T-cell (primary cell): Measurements from ENCODE around the gene PTPRM. TPM values are rescaled to one million over a fixed set of nuclear protein-coding genes. Genes with fewer than 3 reads are reported as not detected.
"Not testable (repeated sequence)": the region's sequence is repeated elsewhere in the genome, so short reads cannot be mapped to it uniquely, and the experiment has no call there.

Experiments
- ATAC-seq, 4 experiments: fragments of 200-7000 bp in 3 of 4; fragments of 150-1000 bp in 1 of 4; cut with Tn5 transposase; replicated peaks in 1 of 4; 1 replicate in 3 of 4; 2 replicates in 1 of 4; pipeline ENCODE4 v1.10.0; 2021; ENCODE audit warnings: moderate library complexity in 3 of 4, mild to moderate bottlenecking in 2 of 4, moderate number of reproducible peaks in 1 of 4
- CTCF ChIA-PET, 2 donors: fragments of 300-600 bp; sonication (Branson Sonifier 250); formaldehyde crosslinking; loops; one replicate each; lab custom pipeline; 2022; ENCODE audit warnings: antibody characterized with exemption in 2 of 2; lab: Charles Lee
- POLR2A ChIA-PET, 2 donors: fragments of 300-600 bp; sonication (Branson Sonifier 250); formaldehyde crosslinking; loops; one replicate each; lab custom pipeline; 2022; ENCODE audit warnings: antibody characterized with exemption in 2 of 2; lab: Charles Lee
- DNase-seq, 35 experiments: peaks; one replicate each; pipeline versions ENCODE4 v3.0.0 to v3.0.0-alpha.2; 2013 to 2023
- H3K27ac ChIP-seq: one replicate; pipeline ENCODE4 v1.5.1; 2013; ENCODE audit warnings: low read length
- H3K27me3 ChIP-seq, 2 experiments: replicated peaks in 1 of 2; 1 replicate in 1 of 2; 2 replicates in 1 of 2; pipeline versions ENCODE4 v1.6.1 to v1.7.0; 2013; ENCODE audit warnings: low read length in 1 of 2, mixed read lengths in 1 of 2; ENCODE audit not compliant: control insufficient read depth in 2 of 2, insufficient read depth in 2 of 2; ENCODE audit errors: extremely low read depth in 1 of 2
- H3K36me3 ChIP-seq, 2 donors: 1 replicate in 1 of 2; 2 replicates in 1 of 2; pipeline versions ENCODE4 v1.6.1 to v1.7.0; 2013; ENCODE audit warnings: low read length in 1 of 2; ENCODE audit not compliant: control insufficient read depth in 2 of 2, insufficient read depth in 1 of 2; ENCODE audit errors: extremely low read depth in 1 of 2
- H3K4me1 ChIP-seq, 2 experiments: 1 replicate in 1 of 2; 2 replicates in 1 of 2; pipeline versions ENCODE4 v1.6.1 to v1.7.0; 2013; ENCODE audit warnings: low read length in 2 of 2, mixed read lengths in 1 of 2; ENCODE audit not compliant: insufficient read depth in 2 of 2, control insufficient read depth in 1 of 2; ENCODE audit errors: extremely low read depth in 1 of 2
- H3K4me3 ChIP-seq, 2 donors: 1 replicate in 1 of 2; 2 replicates in 1 of 2; pipeline versions ENCODE4 v1.5.1 to v1.7.0; 2013; ENCODE audit warnings: mild to moderate bottlenecking in 2 of 2, low read length in 1 of 2, moderate library complexity in 1 of 2; ENCODE audit not compliant: control insufficient read depth in 1 of 2; ENCODE audit errors: extremely low read depth in 1 of 2
- H3K9me3 ChIP-seq: 2 replicates; pipeline ENCODE4 v1.7.0; 2013
- H3K27ac Mint-ChIP-seq, 2 donors: one replicate each; pipeline ENCODE4 v1.8.0; 2020 to 2021; ENCODE audit warnings: mild to moderate bottlenecking in 2 of 2, mixed read lengths in 2 of 2
- H3K27me3 Mint-ChIP-seq, 2 donors: one replicate each; pipeline ENCODE4 v1.8.0; 2021 to 2022; ENCODE audit warnings: mixed read lengths in 2 of 2
- H3K36me3 Mint-ChIP-seq: one replicate; pipeline ENCODE4 v1.8.0; 2021; ENCODE audit warnings: mixed read lengths
- H3K4me1 Mint-ChIP-seq, 3 donors: one replicate each; pipeline ENCODE4 v1.8.0; 2020 to 2022; ENCODE audit warnings: mixed read lengths in 3 of 3, mild to moderate bottlenecking in 1 of 3
- H3K4me3 Mint-ChIP-seq, 3 donors: one replicate each; pipeline ENCODE4 v1.8.0; 2020 to 2022; ENCODE audit warnings: mild to moderate bottlenecking in 3 of 3, mixed read lengths in 3 of 3, moderate library complexity in 3 of 3
- H3K9me3 Mint-ChIP-seq, 3 donors: one replicate each; pipeline ENCODE4 v1.8.0; 2020 to 2022; ENCODE audit warnings: mixed read lengths in 3 of 3
- WGBS: methylation state at CpG from one replicate; pipeline ENCODE4 v1.1.5; 2013; ENCODE audit warnings: missing lambda C conversion rate; ENCODE audit not compliant: insufficient coverage; 5-methylcytosine and 5-hydroxymethylcytosine counted together
- total RNA-seq, 35 experiments: library from RNA in 6 of 35; stranded (reverse) in 6 of 35; fragments of 120-200 nt in 1 of 35; gene quantifications; one replicate each; pipeline versions ENCODE4 v1.2.1 to v1.2.4 and lab custom pipeline; 2013 to 2026

The PTPRM gene
- total RNA-seq, 5 donors from 2014 or later (not counting 1 experiment from before 2014, with no cell fraction given): 4.1 to 47.4 (median 7.1) TPM

GRCh38 chr18:7735196-7735595, 168.1 kb downstream of the PTPRM start:
- no peaks in the 10 kb centered on the region for H3K27me3 ChIP-seq
- DNase-seq (no peak), ATAC-seq (no peak)
- no peaks in the 10 kb centered on the region for H3K36me3 ChIP-seq
- Mint-ChIP-seq H3K9me3 (no peaks in the 10 kb centered on the region), H3K27me3 (no peaks in the 10 kb centered on the region), H3K4me1 (no peaks in the 10 kb centered on the region), H3K4me3 (no peak overlapping the region), H3K36me3 (no peaks in the 10 kb centered on the region), H3K27ac (no peak overlapping the region)
- 80% methylated on average over 4 of the region's 4 CpGs for WGBS
- H3K9me3 ChIP-seq: no peaks in the 10 kb centered on the region
- POLR2A ChIA-PET: no interaction called here
- H3K4me3 ChIP-seq: no peak overlapping the region
- CTCF ChIA-PET: no interaction called here
- H3K4me1 ChIP-seq: no peaks in the 10 kb centered on the region
- no peak overlapping the region for H3K27ac ChIP-seq

GRCh38 chr18:7735626-7736175, 168.6 kb downstream of the PTPRM start:
- no peak overlapping the region for H3K4me3 Mint-ChIP-seq
- H3K36me3 ChIP-seq: no peaks in the 10 kb centered on the region
- no peaks in the 10 kb centered on the region for H3K9me3 Mint-ChIP-seq
- no CpG with 5 or more reads among the region's 2 CpGs for WGBS
- no peaks in the 10 kb centered on the region for H3K27me3 Mint-ChIP-seq
- no peak overlapping the region for H3K4me3 ChIP-seq
- H3K27ac ChIP-seq: no peak overlapping the region
- DNase-seq (no peak), ATAC-seq (no peak)
- ChIA-PET CTCF (interaction anchor here in 1 of 2 donors (0.7 kb wide), 1 partner anchor 317 kb away, joined by 5 read pairs; no protein-coding TSS in a partner anchor), POLR2A (no interaction called here)
- H3K27ac Mint-ChIP-seq: no peak overlapping the region
- no peaks in the 10 kb centered on the region for H3K27me3 ChIP-seq
- H3K4me1 ChIP-seq: no peaks in the 10 kb centered on the region
- H3K9me3 ChIP-seq: no peaks in the 10 kb centered on the region
- H3K36me3 Mint-ChIP-seq: no peaks in the 10 kb centered on the region
- H3K4me1 Mint-ChIP-seq: no peaks in the 10 kb centered on the region

GRCh38 chr18:7736526-7736925, 169.4 kb downstream of the PTPRM start:
- CTCF ChIA-PET, POLR2A ChIA-PET: not testable (repeated sequence)

GRCh38 chr18:7737550-7737949, 170.4 kb downstream of the PTPRM start:
- ATAC-seq: no peak
- Histone ChIP-seq H3K27me3 (no peaks in the 10 kb centered on the region), H3K36me3 (no peaks in the 10 kb centered on the region), H3K4me3 (no peak overlapping the region), H3K9me3 (no peaks in the 10 kb centered on the region), H3K27ac (no peak overlapping the region), H3K4me1 (no peaks in the 10 kb centered on the region)
- Mint-ChIP-seq H3K27me3 (no peaks in the 10 kb centered on the region), H3K9me3 (no peaks in the 10 kb centered on the region), H3K36me3 (no peaks in the 10 kb centered on the region), H3K27ac (no peak overlapping the region), H3K4me3 (no peak overlapping the region), H3K4me1 (no peaks in the 10 kb centered on the region)
- POLR2A ChIA-PET: no interaction called here
- WGBS: 85% methylated on average over 2 of the region's 2 CpGs
- DNase-seq: no peak
- CTCF ChIA-PET: no interaction called here

More at GRCh38 chr18:7736526-7736925, 169.4 kb downstream of the PTPRM start:
- H3K27me3 Mint-ChIP-seq, H3K36me3 ChIP-seq, H3K4me3 ChIP-seq, H3K4me1 Mint-ChIP-seq, DNase-seq, ATAC-seq, H3K27me3 ChIP-seq, H3K9me3 Mint-ChIP-seq, H3K9me3 ChIP-seq, H3K4me3 Mint-ChIP-seq, H3K27ac ChIP-seq, H3K27ac Mint-ChIP-seq, H3K36me3 Mint-ChIP-seq, H3K4me1 ChIP-seq: not testable (repeated sequence)
- no CpG with 5 or more reads among the region's 6 CpGs for WGBS

- H3K36me3 Mint-ChIP-seq: no peaks in the 10 kb centered on the region
- H3K4me1 Mint-ChIP-seq: no peaks in the 10 kb centered on the region
- CTCF ChIA-PET: no interaction called here
- H3K4me3 Mint-ChIP-seq: no peak overlapping the region
- ATAC-seq: no peak
- WGBS: 17% methylated on average over 1 of the region's 3 CpGs
- H3K36me3 ChIP-seq: no peaks in the 10 kb centered on the region
- H3K4me1 ChIP-seq: no peaks in the 10 kb centered on the region
- no peaks in the 10 kb centered on the region for H3K27me3 ChIP-seq
- H3K4me3 ChIP-seq: no peak overlapping the region
- no peak for DNase-seq
- H3K27me3 Mint-ChIP-seq: no peaks in the 10 kb centered on the region
- H3K27ac ChIP-seq: no peak overlapping the region
- no peak overlapping the region for H3K27ac Mint-ChIP-seq
- H3K9me3 Mint-ChIP-seq: peaks cover 3 to 9% (median 5%) of the 10 kb centered on the region in 3 donors
- POLR2A ChIA-PET: no interaction called here
- H3K9me3 ChIP-seq: no peaks in the 10 kb centered on the region
These were observed 173.7 kb downstream of the PTPRM start for GRCh38 chr18:7740821-7741220.

GRCh38 chr18:7741640-7742039, 174.5 kb downstream of the PTPRM start:
- Histone ChIP-seq H3K9me3 (no peaks in the 10 kb centered on the region), H3K4me3 (no peak overlapping the region), H3K27me3 (no peaks in the 10 kb centered on the region), H3K27ac (no peak overlapping the region), H3K4me1 (no peaks in the 10 kb centered on the region), H3K36me3 (no peaks in the 10 kb centered on the region)
- DNase-seq: no peak
- ChIA-PET CTCF (no interaction called here), POLR2A (no interaction called here)
- ATAC-seq: no peak
- Mint-ChIP-seq H3K4me1 (no peaks in the 10 kb centered on the region), H3K27ac (no peak overlapping the region), H3K4me3 (no peak overlapping the region), H3K27me3 (no peaks in the 10 kb centered on the region), H3K36me3 (no peaks in the 10 kb centered on the region), H3K9me3 (peaks cover 4 to 12% (median 5%) of the 10 kb centered on the region in 3 donors)

- no peaks in the 10 kb centered on the region for H3K9me3 ChIP-seq
- no peaks in the 10 kb centered on the region for H3K4me1 Mint-ChIP-seq
- ChIA-PET POLR2A (no interaction called here), CTCF (no interaction called here)
- no peaks in the 10 kb centered on the region for H3K27me3 Mint-ChIP-seq
- H3K27me3 ChIP-seq: no peaks in the 10 kb centered on the region
- no CpG with 5 or more reads among the region's 2 CpGs for WGBS
- DNase-seq (no peak), ATAC-seq (no peak)
- no peaks in the 10 kb centered on the region for H3K36me3 ChIP-seq
- H3K27ac Mint-ChIP-seq: no peak overlapping the region
- H3K4me3 Mint-ChIP-seq: no peak overlapping the region
- H3K9me3 Mint-ChIP-seq: peaks cover 5 to 12% (median 8%) of the 10 kb centered on the region in 3 donors
- H3K4me1 ChIP-seq: no peaks in the 10 kb centered on the region
- H3K27ac ChIP-seq: no peak overlapping the region
- H3K4me3 ChIP-seq: no peak overlapping the region
- H3K36me3 Mint-ChIP-seq: no peaks in the 10 kb centered on the region
These were observed 175.1 kb downstream of the PTPRM start for GRCh38 chr18:7742224-7742623.
